Measurements from ENCODE around the gene PRR5. TPM values are rescaled to one million over a fixed set of nuclear protein-coding genes. Genes with fewer than 3 reads are reported as not detected.

PRR5 gene
- total and polyA plus RNA-seq, 7 donors = 0.48 to 2.9 (median 1.6) TPM

GRCh38 chr22:44754998-44755397 lies 53.0 kb downstream of the PRR5 start:
- Histone ChIP-seq H3K27me3 (ENCODE audit: insufficient read depth in 3 of 3, low read length in 2 of 3) (peaks cover 2 to 57% (median 19%) of the 10 kb centered on the region in 3 donors), H3K4me1 (no peaks in the 10 kb centered on the region), H3K36me3 (ENCODE audit: insufficient read depth in 1 of 2, low read depth in 1 of 2) (no peaks in the 10 kb centered on the region), H3K9me3 (no peaks in the 10 kb centered on the region), H3K4me3 (no peak overlapping the region), H3K27ac (no peak overlapping the region)
- DNase-seq (no peak), ATAC-seq (no peak)
- intact Hi-C loops (cut with DNase I) = no loop called here
- 46 to 60% (median 47%) methylated on average over 7 of the region's 7 CpGs for WGBS, 3 donors
- no peak for TF ChIP-seq CTCF (IDR thresholded peaks at IDR 0.05)

GRCh38 chr22:44755417-44755816 lies 53.4 kb downstream of the PRR5 start:
- 26 to 31% (median 31%) methylated on average over 6 of the region's 6 CpGs for WGBS, 3 donors
- ATAC-seq = no peak
- H3K27me3 ChIP-seq (ENCODE audit: insufficient read depth in 3 of 3, low read length in 2 of 3) = peaks cover 2 to 57% (median 19%) of the 10 kb centered on the region in 3 donors
- H3K36me3 ChIP-seq (ENCODE audit: insufficient read depth in 1 of 2, low read depth in 1 of 2) = no peaks in the 10 kb centered on the region
- TF ChIP-seq CTCF (IDR thresholded peaks at IDR 0.05) = no peak
- no peaks in the 10 kb centered on the region for H3K4me1 ChIP-seq
- no peak overlapping the region for H3K27ac ChIP-seq
- DNase-seq = no peak
- intact Hi-C loops (cut with DNase I) = no loop called here
- H3K4me3 ChIP-seq = no peak overlapping the region
- no peaks in the 10 kb centered on the region for H3K9me3 ChIP-seq

- no peaks in the 10 kb centered on the region for H3K9me3 ChIP-seq
- WGBS, 3 donors = 61 to 68% (median 64%) methylated on average over 9 of the region's 9 CpGs
- no peak for DNase-seq
- TF ChIP-seq CTCF (IDR thresholded peaks at IDR 0.05) = no peak
- ATAC-seq = no peak
- peaks cover 0 to 51% (median 17%) of the 10 kb centered on the region in 3 donors for H3K27me3 ChIP-seq (ENCODE audit: insufficient read depth in 3 of 3, low read length in 2 of 3)
- no peaks in the 10 kb centered on the region for H3K4me1 ChIP-seq
- H3K27ac ChIP-seq = no peak overlapping the region
- H3K36me3 ChIP-seq (ENCODE audit: insufficient read depth in 1 of 2, low read depth in 1 of 2) = no peaks in the 10 kb centered on the region
- intact Hi-C loops (cut with DNase I) = no loop called here
- no peak overlapping the region for H3K4me3 ChIP-seq
Measured at GRCh38 chr22:44755956-44756361, 54.0 kb downstream of the PRR5 start.

GRCh38 chr22:44758344-44758973 lies 56.5 kb downstream of the PRR5 start:
- 47 to 56% (median 50%) methylated on average over 11 of the region's 11 CpGs for WGBS, 3 donors
- DNase-seq (no peak), ATAC-seq (peak in 1 of 4 donors; percentile 40)
- Histone ChIP-seq H3K27me3 (ENCODE audit: insufficient read depth in 3 of 3, low read length in 2 of 3) (peaks cover 0 to 27% (median 9%) of the 10 kb centered on the region in 3 donors), H3K27ac (no peak overlapping the region), H3K4me3 (no peak overlapping the region), H3K36me3 (ENCODE audit: insufficient read depth in 1 of 2, low read depth in 1 of 2) (no peaks in the 10 kb centered on the region), H3K9me3 (no peaks in the 10 kb centered on the region), H3K4me1 (no peaks in the 10 kb centered on the region)
- TF ChIP-seq CTCF (IDR thresholded peaks at IDR 0.05) = no peak
- intact Hi-C loops (cut with DNase I) = no loop called here

- TF ChIP-seq CTCF (IDR thresholded peaks at IDR 0.05) = no peak
- 73 to 85% (median 77%) methylated on average over 6 of the region's 6 CpGs for WGBS, 3 donors
- Histone ChIP-seq H3K9me3 (no peaks in the 10 kb centered on the region), H3K27me3 (ENCODE audit: insufficient read depth in 3 of 3, low read length in 2 of 3) (peaks cover 0 to 22% (median 5%) of the 10 kb centered on the region in 3 donors), H3K36me3 (ENCODE audit: insufficient read depth in 1 of 2, low read depth in 1 of 2) (no peaks in the 10 kb centered on the region), H3K4me1 (no peaks in the 10 kb centered on the region), H3K27ac (no peak overlapping the region), H3K4me3 (no peak overlapping the region)
- no peak for DNase-seq
- intact Hi-C loops (cut with DNase I) = no loop called here
- ATAC-seq = no peak
Measured at GRCh38 chr22:44759001-44759400, 57.0 kb downstream of the PRR5 start.

All from psoas muscle (tissue), 8 donors.